HT1080 (cell line): Measurements from ENCODE around the gene SEC61G. TPM values are rescaled to one million over a fixed set of nuclear protein-coding genes. Genes with fewer than 3 reads are reported as not detected.

Experiments used
- DNase-seq: peaks from one replicate; pipeline ENCODE4 v3.0.0-alpha.2; 2015; ENCODE audit warnings: low read depth
- polyA plus RNA-seq, 2 experiments: library from polyadenylated mRNA; depleted of rRNA; stranded (reverse); fragments of >200 nt; gene quantifications; 2 replicates each; pipeline ENCODE4 v1.2.3, GENCODE V29; 2015
- total RNA-seq: library from RNA; depleted of rRNA; stranded (reverse); fragments of >200 nt; shearing (Covaris generic); gene quantifications from 2 replicates; pipeline ENCODE4 v1.2.3, GENCODE V29; 2014; rRNA removed

SEC61G gene
- total RNA-seq: 184 and 236 TPM in 2 replicates
- polyA plus RNA-seq (2015; cell fraction: cytosol; rRNA removed): 1,018 and 2,128 TPM in 2 replicates
- polyA plus RNA-seq (2015; cell fraction: nucleus; rRNA removed): 280 and 642 TPM in 2 replicates

GRCh38 chr7:54758702-54759592, at the start of gene SEC61G:
SEC61G (minus strand) TSS chr7:54759211; CDS start chr7:54757588, 1,623 bp downstream.
- DNase-seq: peak; percentile 95

DNA sequence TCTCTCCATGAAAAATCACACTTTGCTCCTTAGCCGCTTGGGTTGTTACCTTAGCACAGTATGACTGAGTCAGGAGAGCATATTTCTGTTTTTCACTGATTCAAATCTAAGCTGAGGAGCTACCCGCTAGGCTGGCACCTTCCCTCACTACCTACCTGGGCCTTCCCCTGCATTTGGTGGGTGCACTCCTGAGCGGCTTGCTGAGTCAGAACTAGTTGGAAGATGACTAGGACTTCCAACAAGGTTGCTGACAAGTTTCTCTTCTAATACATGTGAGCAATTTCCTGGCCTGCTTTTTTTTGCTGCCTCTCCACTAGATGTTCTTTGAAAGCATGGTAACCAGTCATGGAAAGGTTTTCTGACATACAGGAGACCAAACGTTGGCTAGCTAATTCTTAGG, 43.8 kb upstream of the SEC61G start:
- peak; percentile 70 for DNase-seq

DNA sequence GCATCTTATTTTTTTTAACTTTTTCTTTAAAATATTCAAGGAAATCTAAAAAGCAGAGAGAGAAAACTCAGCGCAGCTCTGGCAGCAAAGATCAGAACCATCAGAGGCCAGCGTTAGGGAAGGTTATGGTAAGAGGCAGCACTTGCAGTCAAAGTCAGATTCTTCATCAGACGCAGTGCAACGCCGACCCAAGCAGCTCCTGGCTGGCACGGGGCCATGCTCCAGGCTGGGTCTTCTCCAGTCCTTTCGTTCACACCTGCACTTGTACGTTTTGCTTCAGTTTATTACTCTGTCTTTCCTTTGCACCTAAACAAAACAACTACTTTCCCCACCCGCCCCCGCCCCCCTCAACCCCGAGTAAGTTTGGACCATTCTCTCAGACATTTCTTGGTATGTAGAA, 43.1 kb upstream of the SEC61G start:
- no peak for DNase-seq

- no peak for DNase-seq
Observed at GRCh38 chr7:54799792-54800191, 40.8 kb upstream of the SEC61G start.

DNA sequence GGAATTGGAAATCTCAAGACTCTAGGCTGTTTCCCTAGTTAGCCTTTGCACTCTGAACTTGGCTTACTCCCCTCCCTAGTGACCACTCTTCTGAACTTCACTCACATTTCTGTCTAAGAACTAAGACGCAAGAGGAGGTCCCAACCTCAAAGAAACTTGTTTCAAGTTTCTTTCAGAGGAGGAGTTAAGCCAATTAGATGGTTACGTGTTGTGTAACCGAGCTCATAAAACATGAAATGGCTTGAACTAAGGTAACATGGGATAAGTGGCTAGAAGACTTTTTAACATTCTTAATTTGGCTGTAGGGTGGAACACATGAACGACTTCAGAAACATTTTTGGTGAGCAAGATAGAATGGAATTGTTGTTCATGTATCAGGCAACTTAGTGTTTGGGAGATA, 39.5 kb upstream of the SEC61G start:
- DNase-seq: no peak

DNA sequence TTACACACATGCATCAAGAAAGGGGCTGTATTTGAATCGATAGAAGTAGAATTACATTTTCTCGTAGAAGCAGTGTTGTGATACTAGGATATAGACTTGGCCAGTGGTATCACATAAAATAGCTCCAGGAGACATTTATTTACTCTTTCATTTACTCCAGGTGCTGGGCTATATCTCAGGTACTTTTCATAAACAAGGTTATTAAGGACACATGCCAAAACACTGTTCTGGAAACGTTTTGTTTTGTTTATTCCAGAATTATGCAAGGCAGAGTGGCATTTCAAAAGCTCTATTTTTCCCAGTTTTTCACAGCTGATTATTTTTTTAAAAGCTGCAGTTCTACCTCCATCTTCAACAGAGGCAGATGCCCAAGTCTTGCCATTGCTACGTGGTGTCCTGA, 37.8 kb upstream of the SEC61G start:
- no peak for DNase-seq

- no peak for DNase-seq
Observed at GRCh38 chr7:54796150-54796549, 37.1 kb upstream of the SEC61G start.

DNA sequence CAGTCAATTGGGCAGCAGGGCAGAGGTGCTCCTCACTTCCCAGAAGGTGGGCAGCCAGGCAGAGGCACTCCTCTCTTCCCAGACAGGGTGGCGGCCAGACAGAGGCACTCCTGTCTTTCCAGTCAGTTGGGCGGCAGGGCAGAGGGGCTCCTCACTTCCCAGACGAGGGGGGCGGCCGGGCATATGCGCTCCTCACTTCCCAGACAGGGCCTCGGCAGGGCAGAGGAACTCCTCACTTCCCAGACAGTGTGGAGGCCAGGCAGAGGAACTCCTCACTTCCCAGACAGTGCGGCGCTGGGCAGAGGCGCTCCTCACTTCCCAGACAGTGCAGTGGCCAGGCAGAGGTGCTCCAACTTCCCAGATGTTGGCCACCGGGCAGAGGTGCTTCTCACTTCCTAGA, 33.4 kb upstream of the SEC61G start:
- no peak for DNase-seq

- peak; percentile 89 for DNase-seq
Observed at GRCh38 chr7:54788664-54789063, 29.7 kb upstream of the SEC61G start.

DNA sequence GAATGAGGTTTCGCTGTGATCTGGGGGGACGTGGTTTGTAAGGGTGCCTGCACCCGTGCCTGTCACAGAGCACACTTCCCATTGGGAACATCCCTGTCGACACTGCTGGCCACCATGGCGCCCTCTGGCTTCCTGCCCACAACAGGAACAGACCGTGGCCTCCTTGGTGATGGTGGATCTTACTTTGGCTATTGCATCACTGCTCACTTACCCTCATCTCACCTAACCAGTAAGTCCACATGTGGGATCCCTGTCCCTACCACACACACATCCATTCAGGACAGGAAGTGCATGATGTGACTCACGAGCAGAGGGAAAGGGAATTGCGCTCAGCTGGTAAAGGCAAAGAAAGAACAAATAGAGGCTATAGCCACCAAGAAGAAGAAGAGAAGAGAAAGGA, 26.2 kb upstream of the SEC61G start:
- peak; percentile 60 for DNase-seq

DNA sequence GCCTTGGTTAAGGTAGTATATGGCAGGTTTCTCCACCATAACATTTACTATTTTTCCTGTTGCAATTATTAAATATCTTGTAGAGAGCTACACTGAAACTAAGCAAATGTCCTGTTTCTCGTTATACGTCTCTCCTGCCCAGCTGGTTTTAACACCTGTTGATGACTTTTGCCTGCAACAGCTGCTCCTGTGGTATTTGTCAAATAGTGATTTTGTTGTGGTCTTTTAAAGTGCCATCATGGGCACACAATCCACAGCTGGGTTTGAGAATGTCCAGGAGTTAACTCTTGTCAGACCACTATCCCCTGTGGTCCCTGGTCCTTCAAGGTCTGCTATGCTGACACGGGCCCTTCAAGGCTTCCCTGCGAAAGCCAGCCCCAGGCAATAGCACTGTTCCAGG, 24.9 kb upstream of the SEC61G start:
- DNase-seq: no peak

DNA sequence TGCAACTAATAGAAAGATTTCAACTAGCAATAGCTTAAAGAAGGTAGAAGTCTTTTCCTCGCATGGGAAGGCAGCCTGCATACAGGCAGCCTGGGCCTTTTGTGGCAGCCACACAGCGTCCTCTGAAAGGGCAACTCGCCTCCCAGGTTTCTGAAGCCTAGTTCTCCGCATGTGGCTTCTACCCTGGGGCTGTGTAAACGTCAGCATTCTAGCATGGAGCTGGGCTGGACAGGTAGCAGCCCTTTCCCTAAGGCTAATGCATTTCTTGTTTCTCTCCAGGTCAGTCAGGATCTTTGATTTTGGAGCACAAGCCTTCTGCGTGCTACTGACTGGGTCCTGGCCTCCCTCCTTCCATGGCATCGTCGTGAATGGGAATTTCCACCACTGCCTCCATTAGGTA, 23.8 kb upstream of the SEC61G start:
- DNase-seq: no peak

DNA sequence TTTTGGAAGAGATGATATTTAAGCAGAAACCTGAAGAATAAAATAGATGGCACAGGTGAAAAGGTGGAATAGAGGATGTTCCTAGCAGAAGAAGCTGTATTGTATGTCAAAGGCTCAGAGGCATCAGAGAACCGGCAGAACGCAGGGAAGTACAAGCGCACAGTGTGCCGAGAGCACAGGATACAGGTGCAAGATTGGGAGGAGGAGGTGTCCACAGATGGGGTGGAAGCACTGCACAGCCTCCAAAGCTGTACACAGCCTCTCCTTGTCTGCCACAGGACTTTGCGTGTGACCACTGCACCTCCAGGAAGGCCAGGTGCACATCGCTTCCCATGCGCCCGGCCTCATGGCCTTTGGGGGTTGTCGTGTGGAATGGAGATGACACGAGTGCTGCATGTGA, 23.3 kb upstream of the SEC61G start:
- DNase-seq: no peak

GRCh38 chr7:54781134-54781920, 22.3 kb upstream of the SEC61G start:
- DNase-seq: no peak

DNA sequence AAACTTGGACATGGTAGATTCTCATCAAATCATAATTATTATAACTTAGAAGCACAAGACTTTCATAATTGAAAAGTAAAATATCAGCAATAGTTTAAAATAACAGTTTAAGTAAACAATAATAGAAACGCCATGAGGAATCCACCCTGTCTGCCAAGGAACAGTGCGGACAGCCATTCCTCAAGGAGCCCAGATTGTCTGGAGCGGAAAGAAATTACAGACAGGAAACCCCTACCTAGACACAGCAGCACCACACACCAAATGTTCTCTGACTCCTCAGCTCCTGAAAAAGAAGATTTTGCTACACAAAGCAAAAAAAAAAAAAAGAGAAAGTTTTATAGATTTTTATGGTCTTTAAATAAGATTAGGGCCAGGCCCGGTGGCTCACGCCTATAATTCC, 21.5 kb upstream of the SEC61G start:
- DNase-seq: no peak

- DNase-seq: peak; percentile 28
Observed at GRCh38 chr7:54778696-54779540, 19.9 kb upstream of the SEC61G start.

DNA sequence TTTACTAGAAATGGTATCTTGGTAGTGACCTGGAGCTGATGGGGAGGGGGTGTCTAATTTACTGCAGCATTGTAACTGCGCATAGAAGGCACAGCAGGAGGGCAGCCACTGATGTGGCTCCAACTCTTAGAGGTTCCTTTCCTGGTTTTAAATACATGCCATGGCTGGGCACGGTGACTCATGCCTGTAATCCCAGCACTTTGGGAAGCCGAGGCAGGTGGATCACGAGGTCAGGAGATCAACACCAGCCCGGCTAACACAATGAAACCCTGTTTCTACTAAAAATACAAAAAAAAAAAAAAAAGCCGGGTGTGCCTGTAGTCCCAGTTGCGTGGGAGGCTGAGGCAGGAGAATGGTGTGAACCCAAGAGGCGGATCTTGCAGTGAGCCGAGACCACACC, 19.2 kb upstream of the SEC61G start:
- DNase-seq: peak; percentile 67

- no peak for DNase-seq
Observed at GRCh38 chr7:54774785-54775740, 16.1 kb upstream of the SEC61G start.

- peak; percentile 82 for DNase-seq
Observed at GRCh38 chr7:54773472-54774399, 14.7 kb upstream of the SEC61G start.
